ENCODE results near the gene CCR4. TPM values are rescaled to one million over a fixed set of nuclear protein-coding genes. Genes with fewer than 3 reads are reported as not detected.
"Not testable (repeated sequence)": the region's sequence is repeated elsewhere in the genome, so short reads cannot be mapped to it uniquely, and the experiment has no call there.

The CCR4 gene
- total and polyA plus RNA-seq, 2 experiments from 2014 or later: not detected

GRCh38 chr3:32912046-32912445 is 39.4 kb upstream of the CCR4 start:
- no peaks in the 10 kb centered on the region for H3K36me3 ChIP-seq
- no peak for DNase-seq (ENCODE audit: low read depth in 1 of 2, low spot score in 1 of 2)
- no peak for TF ChIP-seq CTCF (IDR thresholded peaks at IDR 0.05; ENCODE audit: low read depth, low read length)

GRCh38 chr3:32913790-32914446 is 37.5 kb upstream of the CCR4 start:
- Histone ChIP-seq H3K36me3 (no peaks in the 10 kb centered on the region), H3K27ac (no peak overlapping the region), H3K4me1 (ENCODE audit: low read depth) (no peaks in the 10 kb centered on the region), H3K27me3 (no peaks in the 10 kb centered on the region), H3K4me3 (no peak overlapping the region), H3K9me3 (ENCODE audit: low read depth) (no peaks in the 10 kb centered on the region)
- TF ChIP-seq CTCF (IDR thresholded peaks at IDR 0.05; ENCODE audit: low read depth, low read length): no peak
- peak in 1 of 2 donors; percentile 86 for DNase-seq (ENCODE audit: low read depth in 1 of 2, low spot score in 1 of 2)

More at GRCh38 chr3:32912046-32912445, 39.4 kb upstream of the CCR4 start:
- H3K27me3 ChIP-seq: no peaks in the 10 kb centered on the region
- no peak overlapping the region for H3K27ac ChIP-seq
- no peaks in the 10 kb centered on the region for H3K9me3 ChIP-seq (ENCODE audit: low read depth)
- no peak overlapping the region for H3K4me3 ChIP-seq
- no peaks in the 10 kb centered on the region for H3K4me1 ChIP-seq (ENCODE audit: low read depth)

- Histone ChIP-seq H3K9me3 (ENCODE audit: low read depth) (no peaks in the 10 kb centered on the region), H3K27ac (no peak overlapping the region), H3K4me1 (ENCODE audit: low read depth) (no peaks in the 10 kb centered on the region), H3K27me3 (no peaks in the 10 kb centered on the region), H3K36me3 (no peaks in the 10 kb centered on the region), H3K4me3 (no peak overlapping the region)
- DNase-seq (ENCODE audit: low read depth in 1 of 2, low spot score in 1 of 2): no peak
- no peak for TF ChIP-seq CTCF (IDR thresholded peaks at IDR 0.05; ENCODE audit: low read depth, low read length)
Measured at GRCh38 chr3:32919920-32920319, 31.5 kb upstream of the CCR4 start.

GRCh38 chr3:32922078-32922477 is 29.4 kb upstream of the CCR4 start:
- Histone ChIP-seq H3K9me3 (ENCODE audit: low read depth) (no peaks in the 10 kb centered on the region), H3K27me3 (no peaks in the 10 kb centered on the region), H3K27ac (no peak overlapping the region), H3K4me1 (ENCODE audit: low read depth) (no peaks in the 10 kb centered on the region), H3K4me3 (no peak overlapping the region), H3K36me3 (no peaks in the 10 kb centered on the region)
- no peak for TF ChIP-seq CTCF (IDR thresholded peaks at IDR 0.05; ENCODE audit: low read depth, low read length)
- no peak for DNase-seq (ENCODE audit: low read depth in 1 of 2, low spot score in 1 of 2)

GRCh38 chr3:32930161-32930560 is 21.3 kb upstream of the CCR4 start:
- no peak overlapping the region for H3K4me3 ChIP-seq
- no peaks in the 10 kb centered on the region for H3K4me1 ChIP-seq (ENCODE audit: low read depth)
- no peaks in the 10 kb centered on the region for H3K27me3 ChIP-seq
- no peaks in the 10 kb centered on the region for H3K9me3 ChIP-seq (ENCODE audit: low read depth)
- no peak for TF ChIP-seq CTCF (IDR thresholded peaks at IDR 0.05; ENCODE audit: low read depth, low read length)
- no peak for DNase-seq (ENCODE audit: low read depth in 1 of 2, low spot score in 1 of 2)
- H3K27ac ChIP-seq: no peak overlapping the region
- no peaks in the 10 kb centered on the region for H3K36me3 ChIP-seq

- H3K9me3 ChIP-seq (ENCODE audit: low read depth); H3K27me3 ChIP-seq; H3K4me3 ChIP-seq; H3K4me1 ChIP-seq (ENCODE audit: low read depth); H3K27ac ChIP-seq; DNase-seq (ENCODE audit: low read depth in 1 of 2, low spot score in 1 of 2); H3K36me3 ChIP-seq: not testable (repeated sequence)
Measured at GRCh38 chr3:32931273-32931672, 20.2 kb upstream of the CCR4 start.

Measured in cardiac muscle cell (in vitro differentiated cells and primary cell).